GM15510 (cell line): ENCODE data around the gene ANO1.

ENCODE experiments used
- POLR2A ChIP-seq: IDR thresholded peaks from 3 replicates; pipeline ENCODE4 v1.6.1; 2011; ENCODE audit warnings: borderline replicate concordance; ENCODE audit not compliant: insufficient read length; ENCODE audit errors: extremely low read depth

Gene ANO1

DNA sequence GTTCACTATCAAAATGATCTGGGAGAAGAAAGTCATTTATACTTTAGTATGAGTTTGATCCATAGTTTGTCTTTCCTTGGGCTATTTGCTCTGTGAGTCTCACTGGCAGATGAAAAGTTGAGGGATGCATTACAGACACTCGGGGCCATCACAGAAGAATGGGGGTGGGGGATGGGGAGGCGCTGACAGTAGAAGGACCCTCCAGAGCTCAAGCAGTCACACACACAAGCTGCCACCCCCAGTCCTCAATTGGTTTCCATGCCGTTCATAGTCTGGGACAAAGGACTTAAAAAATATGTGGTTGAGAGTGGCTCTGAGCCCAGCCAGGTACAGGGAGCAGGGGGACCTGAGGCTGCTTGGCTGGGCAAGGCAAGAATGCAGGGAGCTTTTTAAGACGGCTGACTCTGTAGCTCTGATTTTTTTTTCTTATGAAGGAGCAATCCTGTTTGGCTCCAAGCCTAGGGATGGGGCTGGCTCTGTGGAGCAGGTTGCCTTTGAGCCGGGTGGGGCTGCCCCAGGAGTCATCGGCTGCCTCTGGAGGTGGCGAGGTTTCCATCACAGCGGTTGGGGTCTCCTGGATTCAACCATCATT, 13.3 kb upstream of the ANO1 start:
- TF ChIP-seq POLR2A: no peak

DNA sequence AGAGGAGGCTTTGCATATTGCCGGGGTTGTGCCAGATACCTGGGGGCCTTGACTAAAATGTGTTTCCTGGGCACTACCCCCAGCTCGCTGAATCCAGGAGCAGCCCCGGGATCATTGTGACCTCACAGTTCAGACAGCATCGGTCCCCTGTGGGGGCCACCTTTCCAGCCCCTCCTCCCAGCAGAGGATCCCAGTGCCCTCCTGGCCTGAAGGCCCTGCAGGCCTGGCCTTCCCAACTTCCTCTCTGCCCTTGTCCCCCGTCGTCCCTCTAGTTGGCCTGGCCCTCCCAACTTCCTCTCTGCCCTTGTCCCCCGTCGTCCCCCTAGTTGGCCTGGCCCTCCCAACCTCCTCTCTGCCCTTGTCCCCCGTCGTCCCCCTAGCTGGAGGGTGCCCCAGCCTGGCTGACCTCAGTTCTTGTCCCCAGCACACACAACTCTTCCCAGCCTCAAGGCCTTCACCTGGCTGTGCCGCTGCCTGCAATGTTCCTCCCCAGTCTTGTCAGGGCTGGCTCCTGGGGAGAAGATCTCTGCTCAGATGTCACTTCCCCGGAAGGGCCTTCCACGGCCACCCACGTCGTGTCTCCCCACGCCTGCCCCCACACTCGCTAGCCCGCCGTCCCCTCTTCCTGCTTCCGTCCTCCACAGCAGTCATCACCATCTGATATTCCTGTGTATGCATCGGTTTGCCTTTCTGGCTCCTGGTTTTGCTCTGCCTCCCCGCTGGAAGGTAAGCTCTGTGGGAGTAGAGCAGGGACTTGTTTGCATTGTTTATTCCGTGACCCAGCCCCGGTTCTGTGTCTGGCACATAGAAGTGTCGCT, 12.6 kb upstream of the ANO1 start:
- no peak for TF ChIP-seq POLR2A

DNA sequence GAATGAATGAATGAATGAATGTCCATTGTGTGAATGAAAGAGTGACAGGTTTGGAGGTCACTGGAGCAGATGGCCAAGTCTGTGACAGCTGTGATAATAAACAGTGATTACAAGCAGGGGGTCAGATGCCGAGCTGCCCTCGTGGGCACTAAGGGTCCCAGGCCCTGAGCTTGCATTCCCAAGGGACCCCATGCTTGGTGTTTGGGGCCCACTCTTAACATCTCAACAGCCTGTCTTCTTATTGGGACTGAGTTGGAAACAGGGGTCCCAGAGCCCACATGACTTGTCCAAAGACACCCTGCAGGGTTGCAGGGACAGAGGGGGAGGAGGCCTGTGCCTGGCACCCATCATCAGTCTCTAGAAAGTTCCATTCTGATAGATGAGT, 12.0 kb upstream of the ANO1 start:
- TF ChIP-seq POLR2A: no peak

DNA sequence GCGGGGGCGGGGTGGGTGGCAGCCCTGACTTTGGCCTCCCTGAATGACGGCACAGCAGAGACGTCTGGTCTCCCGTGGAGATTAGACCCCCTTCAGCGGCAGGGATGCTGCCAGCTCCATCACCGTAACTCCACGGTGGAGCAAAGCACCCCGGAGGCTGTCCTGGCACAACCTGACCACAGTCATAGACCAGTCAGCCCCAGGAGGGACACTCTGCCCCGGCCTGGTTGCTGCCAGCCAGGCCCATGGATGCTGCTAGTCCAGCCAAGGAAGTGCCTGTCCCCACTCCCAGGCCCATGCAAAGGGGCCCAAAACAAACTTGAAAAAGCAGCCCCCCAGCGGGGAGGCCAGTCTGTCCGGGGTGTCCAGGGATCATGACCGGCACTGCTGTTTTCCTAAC, 11.5 kb upstream of the ANO1 start:
- TF ChIP-seq POLR2A: no peak

DNA sequence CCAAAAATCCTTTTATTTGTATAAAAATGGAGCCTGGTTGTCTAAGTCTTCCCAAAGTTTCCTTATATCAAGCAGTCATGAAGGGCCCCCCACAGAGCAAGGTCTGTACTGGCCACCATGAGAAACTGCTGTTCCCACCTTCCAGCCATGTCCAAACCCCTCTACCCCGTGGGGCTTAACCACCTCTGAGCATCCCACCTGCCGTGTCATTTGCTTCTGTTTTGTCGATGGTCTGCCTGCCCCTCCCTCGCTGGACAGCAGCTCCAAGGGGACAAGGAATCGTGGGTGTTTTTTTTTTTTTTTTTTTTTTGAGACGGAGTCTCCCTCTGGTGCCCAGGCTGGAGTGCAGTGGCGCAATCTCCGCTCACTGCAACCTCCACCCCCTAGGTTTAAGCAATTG, 11.1 kb upstream of the ANO1 start:
- no peak for TF ChIP-seq POLR2A

DNA sequence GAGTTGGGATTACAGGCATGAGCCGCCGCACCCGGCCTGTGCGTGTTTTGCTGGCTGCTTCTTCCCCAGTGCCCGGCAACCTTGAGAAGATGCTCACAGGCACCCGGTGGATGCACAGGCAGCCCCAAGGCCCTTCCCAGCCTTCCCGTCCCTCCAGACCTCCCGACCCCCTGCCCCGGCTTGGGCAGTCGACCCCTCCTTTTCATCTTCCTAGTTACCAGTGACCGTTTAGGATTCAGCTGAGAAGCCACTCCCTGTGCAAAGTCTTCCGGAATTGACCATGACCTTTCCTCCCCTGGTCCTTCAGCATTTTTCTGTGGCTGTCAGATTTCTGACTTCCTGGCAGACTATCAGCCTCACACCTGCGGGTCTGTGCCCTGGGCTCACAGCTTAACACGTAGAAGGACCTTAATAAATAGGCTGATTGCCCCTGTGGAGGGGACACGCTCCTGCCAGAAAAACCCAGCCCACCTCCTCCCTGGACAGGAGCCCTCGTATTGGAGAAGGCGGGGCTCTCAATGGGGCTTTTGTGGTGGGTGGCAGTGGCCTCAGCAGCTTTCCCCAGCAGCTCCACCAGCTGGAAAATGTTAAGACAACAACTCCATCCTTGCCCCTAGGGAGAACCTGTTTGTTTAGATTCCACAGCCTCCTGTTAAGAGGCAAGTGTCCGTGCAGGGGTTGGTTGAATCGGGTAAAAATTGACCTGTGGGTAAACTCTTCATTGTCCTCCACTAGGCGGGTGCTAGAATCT, 10.4 kb upstream of the ANO1 start:
- TF ChIP-seq POLR2A: no peak

DNA sequence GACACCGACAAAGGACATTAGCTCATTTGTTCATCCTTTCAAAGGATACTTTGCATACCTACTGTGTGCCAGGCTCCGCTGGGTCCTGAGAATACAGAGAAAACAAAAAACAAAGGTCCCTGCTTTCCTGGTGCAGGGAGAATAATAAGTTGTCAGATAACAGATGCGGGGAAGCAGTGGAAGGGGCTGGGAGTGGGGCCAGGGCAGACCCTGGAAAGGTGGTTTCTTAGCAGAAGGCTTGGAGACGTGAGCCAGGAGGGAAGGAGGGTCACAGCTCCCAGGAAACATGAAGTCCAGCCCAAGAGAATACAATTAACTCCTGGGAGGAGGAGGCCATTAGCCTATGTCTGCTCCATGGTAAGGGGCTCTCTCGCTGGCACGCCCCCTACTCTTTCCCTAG, 9.8 kb upstream of the ANO1 start:
- TF ChIP-seq POLR2A: no peak

DNA sequence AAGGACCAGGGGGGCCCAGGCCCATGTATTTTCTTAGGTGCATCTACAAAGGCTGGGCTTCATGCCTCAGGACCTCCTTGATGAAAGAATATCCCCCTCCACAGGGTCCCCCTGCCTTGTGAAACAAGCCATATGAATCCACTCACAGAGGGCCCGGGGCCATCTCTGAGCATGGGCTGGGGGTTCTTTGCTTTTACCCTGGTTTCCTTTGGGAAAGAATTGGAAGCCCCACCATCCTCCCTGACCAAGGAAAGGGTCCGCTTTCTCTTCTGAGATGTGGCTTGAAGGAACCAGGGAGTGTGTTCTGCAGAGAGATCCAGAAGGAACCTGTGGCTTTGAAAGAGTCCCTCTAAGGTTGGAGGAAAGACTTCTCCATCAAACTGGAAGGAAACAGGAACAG, 9.2 kb upstream of the ANO1 start:
- no peak for TF ChIP-seq POLR2A

DNA sequence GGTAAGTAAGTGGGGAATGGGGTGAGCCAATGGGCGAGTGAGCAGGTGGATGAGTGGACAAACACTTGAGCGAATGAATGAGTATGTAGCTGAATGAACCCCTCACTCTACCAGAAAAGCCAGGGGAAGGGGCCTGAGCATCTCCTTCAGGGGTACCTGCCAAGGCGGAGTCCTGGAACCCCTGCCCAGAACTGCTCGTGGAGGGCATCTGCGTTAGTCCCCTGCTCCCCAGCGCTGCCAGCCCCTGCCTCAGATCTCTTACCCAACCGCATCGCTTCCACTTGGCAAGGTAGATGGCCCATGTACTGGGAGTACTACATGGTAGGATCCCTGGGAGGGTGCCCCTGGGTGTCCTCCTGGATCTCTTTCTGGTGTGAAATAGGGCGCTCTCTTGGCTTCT, 7.4 kb upstream of the ANO1 start:
- TF ChIP-seq POLR2A: no peak

DNA sequence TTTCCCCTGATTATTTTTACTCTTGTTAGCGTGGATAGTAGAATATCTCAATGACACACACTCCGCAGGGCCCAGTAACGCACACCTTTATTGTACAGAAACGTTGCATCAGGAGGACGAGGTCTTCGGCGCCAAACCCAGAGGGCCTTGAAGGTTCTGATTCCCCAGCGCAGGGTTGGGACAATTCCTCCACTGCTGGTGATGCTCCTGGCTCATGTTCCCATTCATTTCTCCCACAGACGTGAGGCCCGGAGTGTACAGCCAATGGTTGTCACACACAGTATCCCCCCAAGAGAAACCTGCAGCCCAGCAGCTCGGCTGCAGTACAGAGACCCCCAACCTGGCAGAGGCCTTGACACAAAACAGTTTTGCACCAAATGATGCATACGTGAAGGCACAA, 6.1 kb upstream of the ANO1 start:
- TF ChIP-seq POLR2A: no peak

DNA sequence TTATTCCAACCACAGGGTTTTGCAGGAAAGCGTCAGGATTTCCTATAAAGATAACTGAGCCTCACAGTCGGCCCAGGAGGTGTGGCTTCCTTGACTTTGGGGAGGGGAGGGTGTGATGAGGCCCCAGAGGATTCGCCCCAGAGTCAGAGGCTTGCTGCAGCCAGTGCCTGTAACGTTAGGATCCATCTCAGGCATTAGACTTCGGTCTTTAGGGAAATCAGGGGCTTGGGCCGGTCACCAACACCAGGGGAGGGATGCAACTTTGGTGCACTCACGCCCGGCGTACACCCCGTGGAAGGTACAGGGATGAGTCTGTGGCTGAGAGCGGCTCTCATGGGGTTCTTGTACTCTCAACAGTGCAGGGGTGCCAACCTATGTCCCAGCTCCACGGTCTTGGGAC, 5.7 kb upstream of the ANO1 start:
- TF ChIP-seq POLR2A: no peak

DNA sequence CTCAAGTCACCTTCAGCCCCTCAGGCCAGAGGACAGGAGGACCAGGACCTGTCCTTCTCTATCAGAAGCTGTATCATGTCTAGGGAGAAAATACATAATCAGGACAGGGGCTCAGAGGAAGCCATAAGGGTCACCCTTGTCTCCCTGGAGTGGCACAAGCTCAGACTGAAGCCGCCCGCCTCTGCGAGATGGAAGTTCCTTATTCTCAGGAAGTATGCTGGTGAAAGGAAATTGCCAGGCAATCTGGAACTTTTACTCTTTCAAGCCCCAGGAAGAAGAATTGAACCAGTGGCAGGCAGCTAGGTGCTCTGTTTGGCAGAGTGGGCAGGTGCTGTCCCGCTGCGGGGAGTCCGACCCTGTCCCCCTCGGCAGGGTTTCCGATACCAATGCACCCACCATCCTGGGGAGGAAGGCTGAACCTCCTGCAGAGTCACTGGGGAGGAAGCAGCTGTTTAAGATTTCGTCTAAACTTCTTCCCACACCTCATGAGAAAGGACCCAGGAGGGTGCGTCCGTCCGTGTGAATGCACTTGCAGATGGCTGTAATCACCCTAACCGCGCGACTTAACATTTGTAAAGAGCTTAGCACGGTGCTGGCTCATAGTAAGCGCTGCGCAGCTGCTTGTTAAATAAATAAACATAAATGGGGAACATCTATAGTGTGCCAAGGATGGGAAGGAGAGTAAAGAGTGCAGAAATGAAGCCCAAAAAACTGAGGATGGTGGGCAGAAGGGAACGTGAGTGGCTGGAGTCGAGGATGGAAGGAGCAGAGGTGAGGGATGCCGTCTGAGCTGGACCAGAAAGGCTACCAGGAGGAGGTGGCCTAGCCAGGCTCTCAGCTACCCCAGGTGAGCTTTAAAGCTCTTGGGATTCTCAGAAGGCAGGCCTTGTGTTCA, 5.0 kb upstream of the ANO1 start:
- TF ChIP-seq POLR2A: no peak

DNA sequence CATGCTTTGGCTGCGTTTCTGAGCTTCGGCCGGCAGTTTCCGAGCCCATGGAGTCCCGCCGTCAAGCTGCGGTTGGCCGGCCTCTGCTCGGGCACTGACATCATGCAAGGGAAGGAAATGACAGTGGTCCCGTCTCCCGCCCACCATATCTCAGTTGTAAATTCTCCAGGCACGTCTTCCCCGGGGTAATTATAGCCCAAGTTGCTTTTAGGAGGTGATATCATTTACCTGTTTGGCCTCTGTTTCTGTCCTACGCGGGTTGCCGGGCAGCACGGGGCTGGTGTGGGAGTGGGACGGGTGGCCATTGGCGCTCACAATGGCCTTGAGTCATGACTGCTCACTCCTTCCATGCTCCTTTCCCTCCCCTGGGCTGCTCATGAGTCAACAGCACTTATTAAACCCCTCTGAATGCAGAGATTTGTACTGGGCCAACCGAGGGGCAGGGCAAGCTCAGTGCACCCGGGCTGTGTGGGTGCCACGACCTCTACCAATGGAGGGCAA, 4.2 kb upstream of the ANO1 start:
- TF ChIP-seq POLR2A: no peak

DNA sequence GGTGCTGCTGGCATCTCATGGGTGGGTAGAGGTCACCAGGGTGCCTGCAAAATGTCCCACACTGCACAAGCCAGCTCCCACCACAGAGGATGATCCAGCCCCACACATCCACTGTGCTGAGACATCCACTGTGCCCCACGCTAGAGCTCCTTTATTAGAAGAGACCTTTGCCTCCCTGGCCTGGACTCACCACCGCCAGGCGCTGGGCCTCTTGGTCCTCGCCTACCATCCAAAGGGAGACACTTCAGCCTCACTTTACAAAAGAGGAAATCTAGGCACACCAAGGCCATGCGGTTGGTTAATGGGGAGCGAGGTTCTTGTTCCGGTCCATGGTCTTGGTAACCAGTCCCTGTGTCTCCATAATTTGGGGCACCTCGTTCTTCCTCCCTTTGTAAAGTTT, 3.4 kb upstream of the ANO1 start:
- no peak for TF ChIP-seq POLR2A

DNA sequence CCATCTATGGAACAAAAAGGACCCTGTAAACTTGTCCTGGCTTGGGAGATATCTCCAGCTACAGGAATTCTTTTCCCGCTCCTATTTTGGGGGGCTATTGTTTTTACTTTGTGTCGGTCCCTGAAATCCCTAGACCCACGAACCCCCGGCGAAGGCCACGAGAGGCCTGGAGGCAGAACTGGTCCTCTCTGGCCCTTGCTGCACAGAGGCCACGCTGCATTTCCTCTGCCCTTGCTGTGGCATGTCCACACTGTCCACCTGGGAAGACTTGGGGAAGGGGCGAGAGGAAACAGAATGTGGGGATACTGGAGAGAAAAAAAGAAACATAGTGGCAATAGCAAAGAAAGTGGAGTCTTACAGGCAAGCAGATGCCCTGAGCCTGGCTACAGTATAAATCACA, 2.3 kb upstream of the ANO1 start:
- TF ChIP-seq POLR2A: no peak
